CD4-positive, alpha-beta T cell treated with Interleukin-15 for 4 hours (primary cell): ENCODE measurements around the gene GHRHR.

ENCODE experiments used
- DNase-seq: peaks from one replicate; pipeline ENCODE4 v3.0.0-alpha.2; 2020; ENCODE audit warnings: low spot score

GHRHR gene

GRCh38 chr7:30963842-30964241, at the start of gene GHRHR:
GHRHR (plus strand) TSS chr7:30963953; CDS start chr7:30964069, 116 bp downstream.
- no peak for DNase-seq

- DNase-seq = no peak
Observed at GRCh38 chr7:30914596-30914995, 49.2 kb upstream of the GHRHR start.

- no peak for DNase-seq
Observed at GRCh38 chr7:30915005-30915601, 48.6 kb upstream of the GHRHR start.

- no peak for DNase-seq
Observed at GRCh38 chr7:30915751-30916150, 48.0 kb upstream of the GHRHR start.

- DNase-seq = no peak
Observed at GRCh38 chr7:30916255-30916654, 47.5 kb upstream of the GHRHR start.

- DNase-seq = no peak
Observed at GRCh38 chr7:30916767-30917166, 47.0 kb upstream of the GHRHR start.

GRCh38 chr7:30917216-30917893, 46.4 kb upstream of the GHRHR start:
- no peak for DNase-seq

GRCh38 chr7:30918676-30919075, 45.1 kb upstream of the GHRHR start:
- DNase-seq = no peak

GRCh38 chr7:30920021-30920583, 43.7 kb upstream of the GHRHR start:
- DNase-seq = no peak

GRCh38 chr7:30920584-30921539, 42.9 kb upstream of the GHRHR start:
- no peak for DNase-seq

- no peak for DNase-seq
Observed at GRCh38 chr7:30921540-30922401, 42.0 kb upstream of the GHRHR start.

- no peak for DNase-seq
Observed at GRCh38 chr7:30922596-30922995, 41.2 kb upstream of the GHRHR start.

- DNase-seq = no peak
Observed at GRCh38 chr7:30923009-30923773, 40.6 kb upstream of the GHRHR start.

- DNase-seq = no peak
Observed at GRCh38 chr7:30923774-30924413, 39.9 kb upstream of the GHRHR start.

- DNase-seq = no peak
Observed at GRCh38 chr7:30924624-30925023, 39.1 kb upstream of the GHRHR start.

- DNase-seq = no peak
Observed at GRCh38 chr7:30925117-30925516, 38.6 kb upstream of the GHRHR start.

GRCh38 chr7:30925913-30926312, 37.8 kb upstream of the GHRHR start:
- DNase-seq = no peak

- no peak for DNase-seq
Observed at GRCh38 chr7:30926313-30926712, 37.4 kb upstream of the GHRHR start.

GRCh38 chr7:30927040-30927439, 36.7 kb upstream of the GHRHR start:
- no peak for DNase-seq

- no peak for DNase-seq
Observed at GRCh38 chr7:30927559-30927958, 36.2 kb upstream of the GHRHR start.
